HCT116 (cell line): ENCODE data around the gene FAM131A.

Source experiments
- CBX3 ChIP-seq: IDR thresholded peaks from 2 replicates; pipeline ENCODE4 v1.6.1; 2012; ENCODE audit warnings: low read depth
- EZH2 ChIP-seq: fragments of 200-600 bp; sonication (generic); IDR thresholded peaks from 2 replicates; pipeline ENCODE4 v1.6.1; 2017; ENCODE audit warnings: antibody characterized with exemption, mixed run types
- FOSL1 ChIP-seq: IDR thresholded peaks from 2 replicates; pipeline ENCODE4 v1.6.1; 2012; ENCODE audit warnings: low read depth
- POLR2A ChIP-seq: IDR thresholded peaks from 2 replicates; pipeline ENCODE4 v1.7.0; 2011; ENCODE audit warnings: borderline replicate concordance; ENCODE audit not compliant: insufficient read depth, insufficient read length; ENCODE audit errors: extremely low read depth
- POLR2AphosphoS5 ChIP-seq: IDR thresholded peaks from 2 replicates; pipeline ENCODE4 v1.6.1; 2011; ENCODE audit warnings: mild to moderate bottlenecking, low read depth, low read length, moderate library complexity
- RAD21 ChIP-seq: IDR thresholded peaks from 2 replicates; pipeline ENCODE4 v1.6.1; 2012; ENCODE audit warnings: low read depth, mild to moderate bottlenecking
- SIN3A ChIP-seq: IDR thresholded peaks from 2 replicates; pipeline ENCODE4 v1.6.1; 2012; ENCODE audit warnings: low read depth
- SP1 ChIP-seq: IDR thresholded peaks from 2 replicates; pipeline ENCODE4 v1.6.1; 2012; ENCODE audit warnings: low read depth
- TF ChIP-seq, protein P1 (sequence below), 3 experiments: fragments of 200-600 bp in 1 of 3; sonication (generic) in 1 of 3; IDR thresholded peaks in 2 of 3; conservative IDR thresholded peaks in 1 of 3; 2 replicates each; pipeline ENCODE4 v1.5.1; 2012 to 2017; ENCODE audit warnings: low read depth in 2 of 3, low read length in 2 of 3, antibody characterized with exemption in 1 of 3, borderline replicate concordance in 1 of 3, control low read depth in 1 of 3, mild to moderate bottlenecking in 1 of 3, mixed read lengths in 1 of 3, mixed run types in 1 of 3, moderate library complexity in 1 of 3; ENCODE audit not compliant: insufficient read depth in 1 of 3
- TF ChIP-seq, protein P2 (sequence below): IDR thresholded peaks from 2 replicates; pipeline ENCODE4 v1.6.1; 2012

- TF ChIP-seq FOSL1, result no peak
- TF ChIP-seq, protein P1, sequence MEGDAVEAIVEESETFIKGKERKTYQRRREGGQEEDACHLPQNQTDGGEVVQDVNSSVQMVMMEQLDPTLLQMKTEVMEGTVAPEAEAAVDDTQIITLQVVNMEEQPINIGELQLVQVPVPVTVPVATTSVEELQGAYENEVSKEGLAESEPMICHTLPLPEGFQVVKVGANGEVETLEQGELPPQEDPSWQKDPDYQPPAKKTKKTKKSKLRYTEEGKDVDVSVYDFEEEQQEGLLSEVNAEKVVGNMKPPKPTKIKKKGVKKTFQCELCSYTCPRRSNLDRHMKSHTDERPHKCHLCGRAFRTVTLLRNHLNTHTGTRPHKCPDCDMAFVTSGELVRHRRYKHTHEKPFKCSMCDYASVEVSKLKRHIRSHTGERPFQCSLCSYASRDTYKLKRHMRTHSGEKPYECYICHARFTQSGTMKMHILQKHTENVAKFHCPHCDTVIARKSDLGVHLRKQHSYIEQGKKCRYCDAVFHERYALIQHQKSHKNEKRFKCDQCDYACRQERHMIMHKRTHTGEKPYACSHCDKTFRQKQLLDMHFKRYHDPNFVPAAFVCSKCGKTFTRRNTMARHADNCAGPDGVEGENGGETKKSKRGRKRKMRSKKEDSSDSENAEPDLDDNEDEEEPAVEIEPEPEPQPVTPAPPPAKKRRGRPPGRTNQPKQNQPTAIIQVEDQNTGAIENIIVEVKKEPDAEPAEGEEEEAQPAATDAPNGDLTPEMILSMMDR (IDR thresholded peaks at IDR 0.05 in 2 of 3, conservative IDR thresholded peaks at IDR 0.05 in 1 of 3; ENCODE audit: borderline replicate concordance in 1 of 3, insufficient read depth in 1 of 3, low read depth in 2 of 3, low read length in 2 of 3), result no peak
- peak; percentile 48 for TF ChIP-seq POLR2A
- TF ChIP-seq, protein P2, sequence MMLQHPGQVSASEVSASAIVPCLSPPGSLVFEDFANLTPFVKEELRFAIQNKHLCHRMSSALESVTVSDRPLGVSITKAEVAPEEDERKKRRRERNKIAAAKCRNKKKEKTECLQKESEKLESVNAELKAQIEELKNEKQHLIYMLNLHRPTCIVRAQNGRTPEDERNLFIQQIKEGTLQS, result no peak
- no peak for TF ChIP-seq EZH2
- TF ChIP-seq SP1, result no peak
- TF ChIP-seq SIN3A, result no peak
- no peak for TF ChIP-seq CBX3
- peak; percentile 90 for TF ChIP-seq POLR2AphosphoS5
- TF ChIP-seq RAD21, result no peak
Observed at GRCh38 chr3:184314363-184314699, 23.1 kb upstream of the FAM131A start, which contains the start of gene EIF4G1.
